Cardiac muscle cell (in vitro differentiated cells and primary cell): ENCODE results near the gene PQBP1. TPM values are rescaled to one million over a fixed set of nuclear protein-coding genes. Genes with fewer than 3 reads are reported as not detected.
"Not testable (repeated sequence)": the region's sequence is repeated elsewhere in the genome, so short reads cannot be mapped to it uniquely, and the experiment has no call there.

ENCODE experiments used
- DNase-seq, 2 donors: peaks; one replicate each; pipeline versions ENCODE4 v3.0.0 to v3.0.0-alpha.2; 2010 to 2017; ENCODE audit warnings: low read depth in 1 of 2, low spot score in 1 of 2
- H3K27ac ChIP-seq: fragments of 200-600 bp; sonication (generic); 2 replicates; pipeline ENCODE4 v1.5.1; 2016
- H3K27me3 ChIP-seq: fragments of 200-600 bp; sonication (generic); 2 replicates; pipeline ENCODE4 v1.6.0; 2016; ENCODE audit warnings: control low read depth
- H3K36me3 ChIP-seq: fragments of 200-600 bp; sonication (generic); 2 replicates; pipeline ENCODE4 v1.5.1; 2016; ENCODE audit warnings: control low read depth
- H3K4me1 ChIP-seq: fragments of 200-600 bp; sonication (generic); 2 replicates; pipeline ENCODE4 v1.8.1; 2017; ENCODE audit warnings: low read depth, mild to moderate bottlenecking, mixed run types
- H3K4me3 ChIP-seq: fragments of 200-600 bp; sonication (generic); 2 replicates; pipeline ENCODE4 v1.5.1; 2016; ENCODE audit warnings: mild to moderate bottlenecking
- H3K9me3 ChIP-seq: fragments of 200-600 bp; sonication (generic); 2 replicates; pipeline ENCODE4 v1.5.1; 2017; ENCODE audit warnings: low read depth, mild to moderate bottlenecking, control low read depth
- polyA plus RNA-seq: library from polyadenylated mRNA; unstranded; fragments of >200 nt; fragmentation: Nextera tagmentation; extraction: Ambion mirVana; gene quantifications from 2 replicates; pipeline ENCODE4 v1.2.1, GENCODE V29; 2016
- total RNA-seq: library from RNA; depleted of rRNA; stranded (reverse); fragments of >200 nt; gene quantifications from 2 replicates; pipeline ENCODE4 v1.2.3, GENCODE V29; 2016
- TF ChIP-seq, protein P1 (sequence below): IDR thresholded peaks from 2 replicates; pipeline ENCODE4 v1.5.1; 2012; ENCODE audit warnings: low read depth, mild to moderate bottlenecking, low read length

The PQBP1 gene, protein sequence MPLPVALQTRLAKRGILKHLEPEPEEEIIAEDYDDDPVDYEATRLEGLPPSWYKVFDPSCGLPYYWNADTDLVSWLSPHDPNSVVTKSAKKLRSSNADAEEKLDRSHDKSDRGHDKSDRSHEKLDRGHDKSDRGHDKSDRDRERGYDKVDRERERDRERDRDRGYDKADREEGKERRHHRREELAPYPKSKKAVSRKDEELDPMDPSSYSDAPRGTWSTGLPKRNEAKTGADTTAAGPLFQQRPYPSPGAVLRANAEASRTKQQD
- total RNA-seq (62.8 and 74.8 TPM in 2 replicates), polyA plus RNA-seq (75.3 and 114 TPM in 2 replicates)

DNA sequence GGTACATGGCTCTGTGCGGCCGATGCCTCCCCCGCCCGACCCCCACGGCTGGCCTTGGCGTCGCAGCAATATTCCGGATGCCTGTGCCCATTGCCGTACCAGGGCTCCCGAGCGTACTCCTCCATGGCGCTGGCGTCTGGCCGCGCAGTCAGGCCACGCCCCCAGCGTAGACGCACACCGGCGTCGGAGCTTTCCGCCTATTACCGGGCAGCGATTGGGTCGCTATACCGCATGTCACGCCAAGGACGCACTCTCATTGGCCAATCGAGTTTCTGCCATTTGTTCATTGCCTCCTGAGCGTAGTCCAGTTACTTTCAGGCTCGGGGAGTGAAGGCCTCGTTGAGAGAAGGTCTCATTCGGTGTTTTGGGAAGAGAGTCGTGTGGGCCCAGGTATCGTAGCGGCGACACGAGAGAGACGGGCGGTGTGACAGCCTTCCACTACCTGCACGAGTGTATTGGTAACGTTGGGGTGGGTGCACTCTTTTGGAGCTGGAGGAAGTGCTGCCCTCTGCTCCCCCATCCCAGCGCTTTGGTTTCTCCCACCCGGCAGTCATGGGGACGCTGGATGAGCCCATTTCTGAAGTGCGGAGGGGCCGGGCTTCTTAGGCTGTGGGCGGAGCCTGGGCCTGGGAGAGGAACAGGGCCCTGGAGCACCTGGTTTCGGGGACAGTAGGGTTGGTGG, at the start of gene PQBP1, which contains the start of gene TIMM17B:
PQBP1 (plus strand) TSS at position 306 of the 682 bp plus-strand sequence. CDS start 580 bp downstream, outside the sequence.
TIMM17B (minus strand) TSS at position 144 of the 682 bp plus-strand sequence; CDS start at position 125, 19 bp downstream.
- Histone ChIP-seq H3K4me1 (no peaks in the 10 kb centered on the region), H3K27ac (peak within 1 kb of the TSS; percentile 92), H3K27me3 (no peaks in the 10 kb centered on the region), H3K4me3 (peak within 1 kb of the TSS; percentile 51), H3K36me3 (peaks cover 3% of the 10 kb centered on the region), H3K9me3 (no peaks in the 10 kb centered on the region)
- DNase-seq = peak; percentile 92 to 97
- TF ChIP-seq, protein P1, sequence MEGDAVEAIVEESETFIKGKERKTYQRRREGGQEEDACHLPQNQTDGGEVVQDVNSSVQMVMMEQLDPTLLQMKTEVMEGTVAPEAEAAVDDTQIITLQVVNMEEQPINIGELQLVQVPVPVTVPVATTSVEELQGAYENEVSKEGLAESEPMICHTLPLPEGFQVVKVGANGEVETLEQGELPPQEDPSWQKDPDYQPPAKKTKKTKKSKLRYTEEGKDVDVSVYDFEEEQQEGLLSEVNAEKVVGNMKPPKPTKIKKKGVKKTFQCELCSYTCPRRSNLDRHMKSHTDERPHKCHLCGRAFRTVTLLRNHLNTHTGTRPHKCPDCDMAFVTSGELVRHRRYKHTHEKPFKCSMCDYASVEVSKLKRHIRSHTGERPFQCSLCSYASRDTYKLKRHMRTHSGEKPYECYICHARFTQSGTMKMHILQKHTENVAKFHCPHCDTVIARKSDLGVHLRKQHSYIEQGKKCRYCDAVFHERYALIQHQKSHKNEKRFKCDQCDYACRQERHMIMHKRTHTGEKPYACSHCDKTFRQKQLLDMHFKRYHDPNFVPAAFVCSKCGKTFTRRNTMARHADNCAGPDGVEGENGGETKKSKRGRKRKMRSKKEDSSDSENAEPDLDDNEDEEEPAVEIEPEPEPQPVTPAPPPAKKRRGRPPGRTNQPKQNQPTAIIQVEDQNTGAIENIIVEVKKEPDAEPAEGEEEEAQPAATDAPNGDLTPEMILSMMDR = no peak

GRCh38 chrX:48848847-48849246, 48.9 kb upstream of the PQBP1 start:
- Histone ChIP-seq H3K27ac (no peak overlapping the region), H3K36me3 (no peaks in the 10 kb centered on the region), H3K4me3 (no peak overlapping the region), H3K27me3 (no peaks in the 10 kb centered on the region), H3K4me1 (no peaks in the 10 kb centered on the region), H3K9me3 (no peaks in the 10 kb centered on the region)
- DNase-seq = no peak
- TF ChIP-seq, protein P1 = no peak

GRCh38 chrX:48852857-48853256, 44.9 kb upstream of the PQBP1 start:
- H3K36me3 ChIP-seq = no peaks in the 10 kb centered on the region
- TF ChIP-seq, protein P1 = no peak
- DNase-seq = no peak
- no peaks in the 10 kb centered on the region for H3K27me3 ChIP-seq
- no peaks in the 10 kb centered on the region for H3K9me3 ChIP-seq
- H3K4me1 ChIP-seq = no peaks in the 10 kb centered on the region
- H3K27ac ChIP-seq = no peak overlapping the region
- H3K4me3 ChIP-seq = no peak overlapping the region

DNA sequence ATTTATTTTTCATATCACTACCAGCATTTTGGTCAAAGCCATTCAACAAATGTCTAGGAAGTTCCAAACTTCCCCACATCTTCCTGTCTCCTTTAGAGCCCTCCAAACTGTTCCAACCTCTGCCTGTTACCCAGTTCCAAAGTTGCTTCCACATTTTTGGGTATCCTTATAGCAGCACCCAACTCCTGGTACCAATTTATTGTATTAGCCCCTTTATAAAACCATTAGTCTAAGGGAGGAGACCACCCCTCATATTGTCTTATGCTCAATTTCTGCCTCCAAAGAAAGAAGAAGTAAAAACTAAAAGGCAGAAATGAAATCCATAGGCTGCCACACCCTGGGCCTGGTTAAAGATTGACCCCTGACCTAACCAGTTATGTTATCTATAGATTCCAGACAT, 44.2 kb upstream of the PQBP1 start:
- H3K27me3 ChIP-seq, H3K27ac ChIP-seq, H3K36me3 ChIP-seq, H3K4me3 ChIP-seq, DNase-seq, H3K4me1 ChIP-seq, H3K9me3 ChIP-seq: not testable (repeated sequence)

DNA sequence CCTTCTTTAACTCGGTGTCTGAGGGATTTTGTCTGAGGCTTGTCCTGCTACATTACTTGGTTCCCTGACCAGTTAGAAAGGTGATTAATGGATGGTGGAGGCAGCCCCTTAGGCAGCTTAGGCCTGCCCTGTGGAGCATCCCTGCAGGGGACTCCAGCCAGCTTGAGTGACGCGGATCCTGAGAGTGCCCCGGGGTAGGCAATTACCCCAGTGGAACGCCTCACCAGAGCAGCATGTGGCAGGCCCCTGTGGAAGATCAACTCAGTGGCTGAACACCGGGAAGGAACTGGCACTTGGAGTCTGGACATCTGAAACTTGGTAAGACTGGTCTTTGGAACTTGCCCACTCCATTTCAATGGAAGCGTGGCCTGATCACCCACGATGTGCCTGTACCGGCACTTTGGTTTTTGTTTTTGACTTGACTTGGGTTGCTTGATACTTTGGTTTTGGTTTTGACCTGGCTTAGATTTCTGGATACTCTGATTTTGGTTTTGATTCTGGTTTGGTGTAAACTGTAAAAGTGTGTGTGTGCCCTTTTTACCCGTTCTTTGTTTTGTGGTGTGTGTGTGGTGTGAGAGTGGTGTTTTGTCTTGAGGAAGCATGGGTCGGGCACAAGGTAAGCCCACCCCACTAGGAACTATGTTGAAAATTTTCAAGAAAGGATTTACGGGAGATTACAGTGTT, 43.5 kb upstream of the PQBP1 start:
- H3K36me3 ChIP-seq, H3K27ac ChIP-seq, DNase-seq, H3K9me3 ChIP-seq, H3K27me3 ChIP-seq, H3K4me1 ChIP-seq, H3K4me3 ChIP-seq: not testable (repeated sequence)

DNA sequence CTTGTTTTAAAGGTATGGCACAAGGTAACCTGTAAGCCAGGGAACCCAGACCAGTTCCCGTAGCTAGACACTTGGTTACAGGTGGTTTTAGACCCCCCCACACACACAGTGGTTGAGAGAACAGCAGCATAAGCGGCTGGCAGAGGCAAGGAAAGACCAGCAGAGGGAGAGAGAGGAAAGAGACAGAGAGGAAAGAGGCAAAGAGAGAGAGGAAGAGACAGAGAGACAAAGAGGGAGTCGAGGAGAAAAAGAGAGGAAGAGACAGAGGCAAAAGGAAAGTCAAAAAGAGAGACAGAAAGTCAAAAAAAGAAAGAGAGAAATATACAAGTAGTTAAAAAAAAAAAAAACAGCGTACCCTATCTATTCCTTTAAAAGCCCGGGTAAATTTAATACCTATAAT, 42.8 kb upstream of the PQBP1 start:
- TF ChIP-seq, protein P1 = peak; percentile 40
- peak in 1 of 2 donors; percentile 11 for DNase-seq
- H3K36me3 ChIP-seq = no peaks in the 10 kb centered on the region
- no peaks in the 10 kb centered on the region for H3K9me3 ChIP-seq
- H3K4me1 ChIP-seq = no peaks in the 10 kb centered on the region
- H3K27me3 ChIP-seq = no peaks in the 10 kb centered on the region
- H3K4me3 ChIP-seq = no peak overlapping the region
- no peak overlapping the region for H3K27ac ChIP-seq
